T-helper 2 cell treated with Interferon-gamma antibody and Interleukin-4, amounts not matched to agents 5 μg/mL and 100 μg/mL, for 36 hours (primary cell): ENCODE data around the gene PLEKHN1.
"Not testable (repeated sequence)": the region's sequence is repeated elsewhere in the genome, so short reads cannot be mapped to it uniquely, and the experiment has no call there.

ENCODE experiments used
- DNase-seq: peaks from one replicate; pipeline ENCODE4 v3.0.0; 2021; ENCODE audit warnings: low spot score
- H3K27ac Mint-ChIP-seq: one replicate; pipeline ENCODE4 v1.8.0; 2021; ENCODE audit warnings: mild to moderate bottlenecking, mixed read lengths
- H3K27me3 Mint-ChIP-seq: one replicate; pipeline ENCODE4 v1.8.0; 2021; ENCODE audit warnings: low read depth, mixed read lengths
- H3K36me3 Mint-ChIP-seq: one replicate; pipeline ENCODE4 v1.8.0; 2021; ENCODE audit warnings: low read depth, mixed read lengths
- H3K4me1 Mint-ChIP-seq: one replicate; pipeline ENCODE4 v1.8.0; 2021; ENCODE audit warnings: low read depth, mixed read lengths
- H3K4me3 Mint-ChIP-seq: one replicate; pipeline ENCODE4 v1.8.0; 2022; ENCODE audit warnings: mild to moderate bottlenecking, moderate library complexity, mixed read lengths
- H3K9me3 Mint-ChIP-seq: one replicate; pipeline ENCODE4 v1.8.0; 2021; ENCODE audit warnings: mixed read lengths

Gene PLEKHN1

DNA sequence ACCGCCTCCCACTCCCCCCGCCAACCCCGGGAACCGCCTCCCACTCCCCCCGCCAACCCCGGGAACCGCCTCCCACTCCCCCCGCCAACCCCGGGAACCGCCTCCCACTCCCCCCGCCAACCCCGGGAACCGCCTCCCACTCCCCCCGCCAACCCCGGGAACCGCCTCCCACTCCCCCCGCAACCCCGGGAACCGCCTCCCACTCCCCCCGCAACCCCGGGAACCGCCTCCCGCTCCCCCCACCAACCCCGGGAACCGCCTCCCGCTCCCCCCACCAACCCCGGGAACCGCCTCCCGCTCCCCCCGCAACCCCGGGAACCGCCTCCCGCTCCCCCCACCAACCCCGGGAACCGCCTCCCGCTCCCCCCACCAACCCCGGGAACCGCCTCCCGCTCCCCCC, 10.5 kb downstream of the PLEKHN1 start:
- not testable (repeated sequence) for H3K9me3 Mint-ChIP-seq, H3K36me3 Mint-ChIP-seq, H3K4me3 Mint-ChIP-seq, H3K27ac Mint-ChIP-seq, DNase-seq, H3K27me3 Mint-ChIP-seq, H3K4me1 Mint-ChIP-seq

DNA sequence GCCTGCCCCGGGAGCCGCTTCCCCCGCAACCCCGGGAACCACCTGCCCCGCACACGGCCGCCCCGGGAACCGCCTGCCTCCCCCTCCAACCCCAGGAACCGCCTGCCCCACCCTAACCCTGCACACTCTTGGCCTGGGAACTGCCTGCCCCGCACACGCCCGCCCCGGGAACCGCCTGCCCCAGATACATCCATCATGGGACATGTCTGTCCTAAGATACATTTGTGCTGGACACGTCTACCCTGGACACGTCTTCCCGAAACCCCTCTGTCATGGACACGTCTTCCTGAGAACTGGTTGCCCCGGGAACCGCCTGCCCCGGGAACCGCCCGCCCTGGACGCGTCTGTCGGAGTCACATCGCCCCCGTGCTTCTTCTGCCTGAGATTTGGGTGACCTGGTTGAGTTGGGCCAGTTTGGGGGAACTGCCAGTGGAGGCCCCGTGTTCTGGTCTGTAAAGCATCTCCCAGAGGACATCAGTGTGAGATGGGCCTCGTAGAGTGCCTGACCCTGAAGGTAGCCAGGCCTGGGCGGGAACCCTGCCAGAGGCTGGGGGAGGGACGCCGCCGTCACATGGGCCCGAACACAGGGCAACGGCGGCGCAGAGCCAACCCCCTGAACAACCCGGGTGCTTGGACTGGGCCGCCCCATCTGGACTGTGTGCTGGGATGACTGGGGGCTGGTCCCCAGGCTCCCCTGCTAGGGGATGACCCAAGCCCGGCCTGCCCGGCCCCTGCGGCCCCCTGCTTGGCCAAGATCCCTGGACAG, 12.0 kb downstream of the PLEKHN1 start:
- no peak for DNase-seq
- no peaks in the 10 kb centered on the region for H3K36me3 Mint-ChIP-seq
- H3K4me3 Mint-ChIP-seq, result peak overlapping the region; percentile 49
- peaks cover 2% of the 10 kb centered on the region for H3K4me1 Mint-ChIP-seq
- H3K27me3 Mint-ChIP-seq, result peaks cover 4% of the 10 kb centered on the region
- H3K9me3 Mint-ChIP-seq, result no peaks in the 10 kb centered on the region
- peak overlapping the region; percentile 49 for H3K27ac Mint-ChIP-seq

DNA sequence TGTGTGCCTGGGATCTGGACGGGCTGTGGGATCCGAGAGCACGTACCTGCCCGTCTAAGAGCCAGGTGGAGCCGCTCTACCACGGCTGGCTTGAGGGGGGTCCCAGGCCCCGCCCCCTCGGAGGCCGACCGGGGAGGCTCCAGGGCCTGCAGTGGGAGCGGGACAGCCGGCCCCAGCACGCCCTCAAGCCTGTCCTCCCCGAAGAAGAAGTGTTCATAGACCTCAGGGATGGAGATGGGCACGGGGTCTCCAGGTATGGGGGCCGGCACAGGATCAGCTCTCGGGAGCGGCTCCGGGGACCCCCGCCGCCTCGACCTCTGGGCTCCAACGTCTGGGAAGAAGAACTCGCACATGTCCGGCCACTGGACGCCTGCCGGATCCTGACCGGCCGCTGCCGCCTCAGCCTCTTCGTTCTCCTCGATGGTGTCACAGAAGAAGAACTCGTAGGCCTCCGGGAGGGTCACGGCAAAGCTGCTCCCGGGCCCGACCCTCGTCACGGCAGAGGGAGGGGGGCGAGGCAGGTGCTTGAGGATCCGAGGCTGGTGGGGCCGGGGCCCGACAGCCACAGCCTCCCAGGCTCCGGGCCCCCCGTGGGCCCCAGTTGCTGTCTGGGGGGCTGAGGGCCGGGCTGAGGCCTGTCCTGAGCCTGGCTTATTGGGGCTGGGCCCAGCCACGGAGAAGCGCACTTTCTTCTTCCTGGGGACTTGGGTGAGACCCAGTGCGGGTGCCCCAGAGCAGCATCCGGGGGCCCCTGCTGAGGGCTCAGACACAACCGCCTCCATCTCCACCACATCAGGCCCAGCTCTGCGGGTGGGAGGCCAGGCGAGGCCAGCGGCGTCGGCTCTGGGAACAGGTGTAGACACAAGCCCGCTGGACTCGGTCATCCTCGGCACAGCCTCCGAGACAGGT, 12.8 kb downstream of the PLEKHN1 start:
- Mint-ChIP-seq H3K4me1 (peaks cover 2% of the 10 kb centered on the region), H3K4me3 (no peak overlapping the region), H3K36me3 (no peaks in the 10 kb centered on the region), H3K9me3 (no peaks in the 10 kb centered on the region), H3K27ac (no peak overlapping the region), H3K27me3 (peaks cover 4% of the 10 kb centered on the region)
- DNase-seq, result no peak

DNA sequence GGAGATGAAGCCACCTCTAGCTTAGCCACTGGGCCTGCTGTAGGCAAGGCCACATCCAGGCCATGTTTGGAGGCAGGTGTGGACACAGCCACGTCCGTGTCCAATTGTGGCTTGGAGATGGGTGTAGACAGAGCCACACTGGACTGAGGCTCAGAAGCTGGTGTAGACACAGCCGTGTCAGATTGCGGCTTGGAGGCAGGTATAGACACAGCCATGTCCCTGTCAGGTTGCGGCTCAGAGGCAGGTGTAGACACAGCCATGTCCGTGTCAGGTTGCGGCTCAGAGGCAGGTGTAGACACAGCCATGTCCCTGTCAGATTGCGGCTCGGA, 13.4 kb downstream of the PLEKHN1 start:
- H3K9me3 Mint-ChIP-seq, result no peaks in the 10 kb centered on the region

DNA sequence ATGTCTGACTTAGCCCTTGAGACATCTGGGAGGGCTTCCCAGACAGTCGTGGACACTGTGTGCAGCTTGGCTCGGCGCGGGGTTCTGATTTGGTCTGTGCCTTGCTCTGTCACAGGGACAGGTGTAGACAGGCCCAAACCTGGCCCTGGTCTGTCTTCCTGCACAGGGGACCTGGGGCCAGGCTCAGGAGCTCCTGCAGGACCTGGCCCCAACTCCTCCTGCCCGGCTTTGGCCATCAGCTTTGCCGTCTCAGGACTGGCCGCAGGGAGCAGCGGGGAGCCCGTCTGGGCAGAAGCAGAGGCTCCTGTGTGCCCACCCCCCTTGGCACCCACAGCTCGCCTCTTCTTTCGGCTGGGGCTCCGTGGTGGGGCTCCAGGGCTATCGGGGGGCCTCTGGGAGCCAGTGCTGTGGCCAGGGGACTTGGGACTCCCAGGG, 13.9 kb downstream of the PLEKHN1 start:
- H3K4me3 Mint-ChIP-seq, result no peak overlapping the region
- H3K4me1 Mint-ChIP-seq, result peaks cover 2% of the 10 kb centered on the region
- peaks cover 6% of the 10 kb centered on the region for H3K27me3 Mint-ChIP-seq
- H3K36me3 Mint-ChIP-seq, result no peaks in the 10 kb centered on the region
- no peak for DNase-seq
- H3K9me3 Mint-ChIP-seq, result no peaks in the 10 kb centered on the region
- no peak overlapping the region for H3K27ac Mint-ChIP-seq

More for the DNA sequence above, 13.4 kb downstream of the PLEKHN1 start:
- H3K27ac Mint-ChIP-seq, result no peak overlapping the region
- no peak for DNase-seq
- peaks cover 4% of the 10 kb centered on the region for H3K27me3 Mint-ChIP-seq
- no peaks in the 10 kb centered on the region for H3K36me3 Mint-ChIP-seq
- H3K4me1 Mint-ChIP-seq, result peaks cover 2% of the 10 kb centered on the region
- no peak overlapping the region for H3K4me3 Mint-ChIP-seq

DNA sequence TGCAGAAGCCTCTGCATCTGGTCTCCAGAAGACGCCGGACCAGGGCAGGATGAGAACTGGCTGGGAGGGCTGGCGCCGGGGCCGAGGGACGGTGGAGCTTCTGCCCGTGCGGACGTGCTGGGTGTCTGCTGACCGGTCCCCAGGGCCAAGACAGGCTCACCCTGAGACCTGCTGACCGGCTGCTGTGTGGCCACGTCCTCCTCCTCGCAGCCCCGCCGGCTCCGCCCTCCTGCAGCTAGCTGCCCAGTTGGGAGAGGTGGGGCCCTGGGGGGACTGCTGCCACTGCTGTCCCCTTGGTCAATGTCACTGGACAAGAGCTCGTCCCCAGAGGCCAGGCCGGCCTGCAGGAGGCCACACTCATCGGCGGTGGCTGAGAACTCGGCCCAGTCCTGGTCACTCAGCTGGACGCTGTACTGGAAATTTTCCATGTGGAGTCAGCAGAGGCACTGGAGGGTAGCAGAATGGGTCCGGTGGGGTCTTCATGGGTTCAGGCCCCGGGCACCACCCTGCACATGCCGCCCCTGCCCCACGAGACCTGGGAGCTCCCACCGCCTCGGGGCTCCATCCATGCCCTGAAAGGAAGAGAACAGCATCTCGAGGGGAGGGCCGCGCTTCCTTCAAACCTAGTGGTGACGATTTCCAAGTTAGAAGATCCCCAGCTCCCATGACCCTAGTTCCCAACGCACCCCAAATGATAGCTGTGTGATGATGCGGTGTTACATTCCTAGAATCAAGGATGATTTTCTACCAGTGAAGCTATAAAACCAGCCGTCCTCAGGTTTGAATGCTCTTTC, 14.5 kb downstream of the PLEKHN1 start:
- no peak for DNase-seq
- Mint-ChIP-seq H3K4me3 (no peak overlapping the region), H3K4me1 (peaks cover 2% of the 10 kb centered on the region), H3K27me3 (peaks cover 10% of the 10 kb centered on the region), H3K27ac (no peak overlapping the region), H3K9me3 (no peaks in the 10 kb centered on the region), H3K36me3 (no peaks in the 10 kb centered on the region)

DNA sequence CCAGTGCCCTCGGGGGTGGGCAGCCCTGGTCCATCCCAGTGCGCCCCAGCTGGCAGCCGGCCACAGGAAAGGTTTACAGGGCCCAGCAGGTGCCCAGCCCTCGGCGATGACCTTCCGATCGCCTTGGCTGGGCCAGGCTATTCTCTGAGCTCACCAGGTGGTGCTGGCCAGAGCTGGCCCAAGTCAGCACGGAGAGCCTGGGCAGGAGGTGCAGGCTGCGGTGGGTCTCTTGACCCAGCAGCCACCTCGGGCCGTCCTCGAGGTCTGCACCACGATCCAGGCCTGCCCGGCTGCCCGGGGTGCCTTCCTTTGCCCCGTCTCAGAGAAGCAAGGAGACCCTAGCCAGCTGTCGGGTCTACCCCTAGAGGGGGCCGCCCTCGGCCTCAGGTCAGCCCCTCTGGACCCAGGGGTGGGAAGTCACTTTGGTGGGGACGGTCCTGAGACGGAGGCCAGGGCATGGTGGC, 15.2 kb downstream of the PLEKHN1 start:
- DNase-seq, result no peak
- Mint-ChIP-seq H3K4me3 (no peak overlapping the region), H3K9me3 (no peaks in the 10 kb centered on the region), H3K27ac (no peak overlapping the region), H3K4me1 (no peaks in the 10 kb centered on the region), H3K27me3 (peaks cover 9% of the 10 kb centered on the region), H3K36me3 (no peaks in the 10 kb centered on the region)

DNA sequence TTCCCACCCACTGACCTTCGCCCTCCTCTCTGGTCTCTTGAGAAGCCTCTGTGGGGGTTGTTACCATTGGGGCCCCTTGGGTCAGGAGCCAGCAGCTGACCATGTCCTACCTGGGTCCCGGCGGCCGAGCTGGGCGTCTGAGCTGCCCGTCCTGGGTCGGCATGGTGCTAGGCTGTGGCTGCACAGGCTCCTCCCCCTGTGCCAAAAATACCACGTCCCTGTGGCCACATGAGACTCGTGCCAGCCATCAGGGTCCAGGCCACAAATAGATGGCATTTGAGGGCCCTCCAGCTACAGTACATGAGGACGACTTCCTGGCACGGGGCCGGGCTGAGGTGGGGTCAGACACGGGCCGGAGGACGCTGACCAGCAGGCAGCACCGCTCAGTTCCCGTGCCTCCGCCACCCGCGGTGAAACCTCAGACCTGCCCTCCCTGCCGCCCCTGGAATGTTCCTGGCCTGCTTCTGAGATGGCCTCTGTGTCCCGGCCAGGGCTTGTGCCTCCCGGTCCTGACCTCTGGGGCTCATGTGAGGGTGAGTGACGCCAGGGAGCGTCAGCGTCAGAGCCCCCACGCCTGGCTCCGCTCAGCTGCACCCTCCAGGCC, 15.8 kb downstream of the PLEKHN1 start, which contains the start of gene PERM1:
PERM1 (minus strand) TSS at position 139 of the 604 bp plus-strand sequence. CDS start 1,064 bp downstream, outside the sequence.
- Mint-ChIP-seq H3K4me1 (no peaks in the 10 kb centered on the region), H3K27me3 (peaks cover 9% of the 10 kb centered on the region), H3K4me3 (no peak within 1 kb of the TSS), H3K9me3 (no peaks in the 10 kb centered on the region), H3K36me3 (no peaks in the 10 kb centered on the region), H3K27ac (no peak within 1 kb of the TSS)
- DNase-seq, result no peak

DNA sequence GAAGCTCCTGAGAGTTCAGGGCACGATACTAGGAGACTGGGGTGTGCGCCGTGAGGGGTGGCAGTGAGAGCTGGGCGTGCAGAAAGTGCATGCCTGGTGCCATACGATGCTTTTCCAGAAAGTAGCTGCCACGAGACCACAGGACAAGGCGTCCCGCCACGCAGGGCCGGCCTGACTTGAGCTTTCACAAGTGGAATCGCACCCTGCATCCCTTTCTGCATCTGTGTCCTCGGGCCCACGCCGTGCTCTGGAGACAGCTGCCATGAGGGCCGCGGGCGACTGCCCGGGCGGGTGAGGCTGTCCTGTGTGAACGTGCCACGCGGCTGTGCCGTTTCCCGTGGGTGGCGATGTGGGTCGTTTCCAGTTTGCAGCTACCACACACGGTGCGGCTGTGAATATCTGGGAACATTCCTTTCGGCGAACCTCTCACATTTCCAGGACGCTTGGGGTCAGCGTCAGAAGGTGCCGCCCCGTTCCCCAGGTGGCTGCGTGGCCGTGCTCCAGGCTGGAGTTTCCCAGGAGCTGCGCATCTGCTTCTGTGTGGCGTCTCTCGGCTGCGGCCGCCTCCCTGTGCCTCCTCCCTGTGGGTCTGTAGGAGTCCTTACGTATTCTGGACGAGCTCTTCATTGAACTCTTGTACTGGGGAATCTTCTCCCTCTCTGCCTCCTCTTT, 16.6 kb downstream of the PLEKHN1 start:
- H3K4me3 Mint-ChIP-seq, result no peak overlapping the region
- H3K36me3 Mint-ChIP-seq, result no peaks in the 10 kb centered on the region
- H3K9me3 Mint-ChIP-seq, result no peaks in the 10 kb centered on the region
- no peaks in the 10 kb centered on the region for H3K4me1 Mint-ChIP-seq
- no peak for DNase-seq
- H3K27ac Mint-ChIP-seq, result no peak overlapping the region
- peaks cover 11% of the 10 kb centered on the region for H3K27me3 Mint-ChIP-seq

DNA sequence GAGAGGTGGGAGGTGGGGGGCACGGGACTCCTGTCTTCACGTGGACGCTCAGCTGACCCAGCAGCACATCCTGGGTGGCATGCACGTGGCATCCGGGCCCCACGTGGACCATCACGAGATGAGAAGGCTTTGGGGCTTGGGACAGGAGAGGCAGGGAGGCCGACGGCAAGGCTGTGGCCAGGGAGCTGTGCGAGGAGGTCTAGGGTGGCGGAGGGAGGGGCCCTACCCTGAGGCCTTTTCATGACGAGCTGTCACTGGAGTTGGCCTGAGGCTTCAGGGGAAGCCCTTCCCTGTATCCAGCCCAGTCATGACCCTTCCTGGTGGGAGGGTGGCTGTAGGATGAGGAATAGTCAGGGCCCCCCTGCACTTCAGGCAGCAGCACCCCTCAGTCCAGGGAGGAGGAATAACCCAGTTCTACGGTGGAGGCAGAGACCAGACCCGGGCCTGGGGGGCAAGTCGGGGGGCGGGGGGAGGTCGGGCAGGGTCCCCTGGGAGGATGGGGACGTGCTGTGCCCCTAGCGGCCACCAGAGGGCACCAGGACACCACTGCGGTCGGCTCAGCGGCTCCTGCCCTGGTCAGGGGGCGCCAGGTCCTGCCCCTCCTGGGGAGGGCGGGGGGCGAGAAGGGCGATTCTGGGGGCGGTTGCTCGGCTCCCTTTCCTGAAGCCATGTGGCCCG, 17.7 kb downstream of the PLEKHN1 start:
- Mint-ChIP-seq H3K27me3 (peaks cover 18% of the 10 kb centered on the region), H3K9me3 (no peaks in the 10 kb centered on the region)

DNA sequence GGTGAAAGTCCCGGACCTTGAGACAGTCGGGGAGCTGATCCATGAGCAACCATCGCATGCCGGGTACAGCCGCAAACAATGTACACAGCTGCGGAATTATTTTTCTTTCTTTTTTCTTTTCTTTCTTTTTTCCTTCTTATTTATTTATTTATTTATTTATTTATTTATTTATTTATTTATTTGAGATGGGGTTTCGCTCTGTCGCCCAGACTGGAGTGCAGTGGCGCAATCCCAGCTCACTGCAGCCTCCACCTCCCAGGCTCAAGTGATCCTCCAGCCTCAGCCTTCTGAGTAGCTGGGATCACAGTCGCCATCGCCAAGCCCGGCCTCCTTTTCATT, 18.2 kb downstream of the PLEKHN1 start:
- Mint-ChIP-seq H3K4me3 (no peak overlapping the region), H3K27ac (no peak overlapping the region), H3K27me3 (peaks cover 23% of the 10 kb centered on the region), H3K9me3 (no peaks in the 10 kb centered on the region), H3K4me1 (no peaks in the 10 kb centered on the region), H3K36me3 (no peaks in the 10 kb centered on the region)
- no peak for DNase-seq

More for the DNA sequence above, 17.7 kb downstream of the PLEKHN1 start:
- no peak overlapping the region for H3K27ac Mint-ChIP-seq
- H3K36me3 Mint-ChIP-seq, result no peaks in the 10 kb centered on the region
- no peaks in the 10 kb centered on the region for H3K4me1 Mint-ChIP-seq
- DNase-seq, result peak; percentile 39
- H3K4me3 Mint-ChIP-seq, result no peak overlapping the region

DNA sequence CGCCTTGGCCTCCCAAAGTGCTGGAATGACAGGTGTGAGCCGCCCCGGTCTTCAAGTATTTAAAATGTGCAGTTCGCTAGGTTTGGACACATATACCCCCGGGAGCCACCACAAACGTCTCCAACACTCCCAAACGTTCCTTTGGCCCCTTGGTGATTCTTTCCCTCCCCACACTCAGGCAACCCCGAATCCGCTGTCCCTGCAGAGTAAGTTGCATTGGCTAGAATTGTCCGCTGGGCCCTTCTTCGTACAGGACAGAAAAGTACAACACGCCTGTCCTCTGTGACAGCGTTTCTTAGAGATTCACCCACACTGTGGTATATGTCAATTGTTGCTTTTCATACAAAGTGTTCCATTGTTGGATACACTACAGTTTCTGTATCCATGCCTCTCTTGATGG, 18.8 kb downstream of the PLEKHN1 start:
- no peaks in the 10 kb centered on the region for H3K9me3 Mint-ChIP-seq
- DNase-seq, result no peak
- peaks cover 25% of the 10 kb centered on the region for H3K27me3 Mint-ChIP-seq
- no peaks in the 10 kb centered on the region for H3K4me1 Mint-ChIP-seq
- H3K36me3 Mint-ChIP-seq, result no peaks in the 10 kb centered on the region
- no peak overlapping the region for H3K4me3 Mint-ChIP-seq
- no peak overlapping the region for H3K27ac Mint-ChIP-seq

DNA sequence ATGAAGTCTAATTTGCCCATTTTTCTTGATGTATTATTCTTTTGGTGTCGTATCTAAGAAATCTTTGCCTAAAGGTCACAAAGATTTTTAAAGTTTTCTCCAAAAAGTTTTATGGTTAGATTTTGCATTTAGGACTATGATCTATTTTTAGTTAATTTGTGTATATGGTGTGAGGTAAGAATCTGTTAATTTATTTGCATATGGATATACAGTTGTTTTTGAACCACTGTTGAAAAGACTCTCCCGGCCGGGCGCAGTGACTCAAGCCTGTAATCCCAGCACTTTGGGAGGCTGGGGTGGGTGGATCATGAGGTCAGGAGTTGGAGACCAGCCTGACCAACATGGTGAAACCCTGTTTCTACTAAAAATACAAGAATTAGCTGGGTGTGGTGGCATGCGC, 21.8 kb downstream of the PLEKHN1 start:
- not testable (repeated sequence) for H3K9me3 Mint-ChIP-seq, DNase-seq, H3K36me3 Mint-ChIP-seq, H3K4me1 Mint-ChIP-seq, H3K27ac Mint-ChIP-seq, H3K4me3 Mint-ChIP-seq
- peaks cover 30% of the 10 kb centered on the region for H3K27me3 Mint-ChIP-seq
